ENCODE data around the gene RPS6KA5. TPM values are rescaled to one million over a fixed set of nuclear protein-coding genes. Genes with fewer than 3 reads are reported as not detected.
A peak's percentile ranks its signal among the peaks of the same experiment; 100 is the strongest.
"Not testable (repeated sequence)": the region's sequence is repeated elsewhere in the genome, so short reads cannot be mapped to it uniquely, and the experiment has no call there.

Gene RPS6KA5
- total RNA-seq, 1 experiment from 2014 or later = 8.8 TPM

DNA sequence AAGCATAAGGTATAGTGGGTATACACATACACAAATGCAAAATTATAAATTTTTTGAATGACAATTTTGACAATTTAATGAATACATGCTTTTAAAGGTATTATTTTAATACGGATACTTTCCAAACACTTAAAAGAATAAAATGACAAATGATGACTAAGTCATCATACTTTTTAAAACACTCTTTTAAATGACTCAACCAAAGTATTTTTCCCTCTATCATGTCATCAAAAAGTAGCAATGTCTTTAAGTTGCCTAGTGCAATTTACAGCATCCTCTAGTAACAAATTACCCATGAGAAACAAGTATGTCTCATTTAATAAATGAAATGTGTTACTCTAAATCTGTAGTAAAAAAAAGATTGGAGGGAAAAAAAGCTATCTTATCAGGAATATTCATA is 73.3 kb downstream of the RPS6KA5 start:
- DNase-seq (ENCODE audit: low spot score) = no peak

DNA sequence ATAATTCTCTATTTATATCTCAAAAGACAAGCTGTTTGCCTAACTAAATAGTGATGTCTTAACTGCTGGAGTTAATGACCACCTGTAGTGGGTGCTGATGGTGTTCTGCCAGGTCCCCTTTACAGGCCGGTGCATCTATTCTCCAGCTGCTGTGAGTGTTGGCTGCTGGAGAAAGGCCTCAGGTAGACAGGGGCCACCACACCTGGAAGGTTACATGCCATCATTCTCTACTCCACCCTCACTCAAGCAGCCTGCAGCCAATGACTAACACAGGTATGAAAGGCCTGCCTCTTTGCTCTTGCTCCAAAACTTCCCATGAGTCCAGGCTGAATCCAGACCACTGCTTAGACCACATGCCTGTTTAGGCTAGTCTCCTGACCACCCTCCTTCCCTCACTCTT is 73.9 kb downstream of the RPS6KA5 start:
- no peak for DNase-seq (ENCODE audit: low spot score)

DNA sequence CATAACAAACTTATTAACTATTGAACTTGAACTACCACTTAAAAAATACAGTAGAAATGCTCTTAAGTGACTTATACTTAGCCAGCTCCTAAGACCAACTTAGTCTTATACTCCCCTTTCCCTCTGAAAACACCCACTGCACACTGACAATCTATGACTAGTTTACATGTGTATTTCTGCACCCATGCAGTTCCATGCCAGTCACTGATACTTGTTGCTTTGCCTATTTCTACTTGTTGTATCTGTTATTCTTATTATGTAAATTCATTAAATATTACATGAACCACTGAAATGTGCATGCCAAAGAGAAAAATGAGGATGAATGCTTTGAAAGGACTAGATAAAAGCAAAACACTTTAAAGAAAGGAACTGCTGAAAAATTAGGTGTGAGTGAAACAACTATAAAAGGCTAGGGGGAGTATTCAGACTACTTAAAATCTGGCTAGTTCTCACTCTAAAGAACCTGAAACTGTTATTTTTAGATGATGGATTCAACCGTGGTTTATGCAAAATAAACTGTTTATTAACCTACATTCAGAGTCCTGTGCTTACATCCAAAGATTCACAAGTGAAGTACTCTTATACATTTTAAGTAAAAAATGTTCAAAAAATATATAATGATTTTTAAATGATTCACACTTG is 74.7 kb downstream of the RPS6KA5 start:
- no peak for DNase-seq (ENCODE audit: low spot score)

DNA sequence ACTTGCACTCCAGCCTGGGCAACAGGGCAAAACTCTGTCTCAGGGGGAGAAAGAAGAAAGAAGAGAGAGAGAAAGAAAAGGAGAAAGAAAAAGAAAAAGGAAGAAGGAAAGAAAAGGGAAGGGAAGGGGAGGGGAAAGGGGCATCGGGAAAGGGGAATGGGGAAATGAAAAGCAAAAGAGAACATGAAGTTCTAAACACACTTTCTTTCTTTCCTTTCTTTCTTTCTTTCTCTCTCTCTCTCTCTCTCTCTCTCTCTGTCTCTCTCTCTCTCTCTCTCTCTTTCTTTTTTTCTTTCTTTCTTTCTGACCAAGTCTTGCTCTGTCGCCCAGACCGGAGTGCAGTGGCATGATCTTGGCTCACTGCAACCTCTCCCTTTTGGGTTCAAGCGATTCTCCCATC is 76.9 kb downstream of the RPS6KA5 start:
- no peak for DNase-seq (ENCODE audit: low spot score)

DNA sequence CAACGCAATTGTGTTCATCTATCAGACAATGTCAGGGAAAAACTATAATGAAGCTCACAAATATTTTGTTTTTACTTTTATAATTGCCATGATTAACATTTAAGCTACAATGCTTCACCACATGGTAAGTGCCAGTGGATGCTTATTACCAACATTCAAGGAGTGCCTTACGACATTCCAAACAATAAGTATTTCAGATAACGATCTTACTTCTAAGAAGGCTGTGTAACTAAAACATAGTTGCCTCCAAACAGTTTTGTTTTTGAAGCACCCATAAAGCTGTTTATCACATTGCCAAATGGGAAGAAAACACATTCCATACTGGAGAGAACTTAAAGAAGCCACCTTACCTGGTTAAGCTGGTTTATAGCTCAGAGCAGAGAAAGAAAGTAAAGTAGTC is 78.8 kb downstream of the RPS6KA5 start:
- no peak for DNase-seq (ENCODE audit: low spot score)

DNA sequence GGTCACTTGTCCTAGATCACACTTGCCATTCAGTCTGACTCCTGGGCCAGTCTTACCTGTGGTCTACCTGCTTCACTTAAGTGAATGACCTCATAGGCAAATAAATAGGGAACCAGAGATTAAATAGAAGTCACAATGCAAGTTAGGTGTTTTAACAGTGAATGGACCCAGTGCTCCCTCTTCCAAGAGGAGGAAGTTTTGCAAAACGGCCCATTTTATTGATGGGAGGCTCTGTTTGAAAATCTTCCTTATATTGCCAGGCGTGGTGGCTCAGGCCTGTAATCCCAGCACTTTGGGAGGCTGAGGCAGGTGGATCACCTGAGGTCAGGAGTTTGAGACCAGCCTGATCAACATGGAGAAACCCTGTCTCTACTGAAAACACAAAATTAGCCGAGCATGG is 79.8 kb downstream of the RPS6KA5 start:
- not testable (repeated sequence) for DNase-seq (ENCODE audit: low spot score)

DNA sequence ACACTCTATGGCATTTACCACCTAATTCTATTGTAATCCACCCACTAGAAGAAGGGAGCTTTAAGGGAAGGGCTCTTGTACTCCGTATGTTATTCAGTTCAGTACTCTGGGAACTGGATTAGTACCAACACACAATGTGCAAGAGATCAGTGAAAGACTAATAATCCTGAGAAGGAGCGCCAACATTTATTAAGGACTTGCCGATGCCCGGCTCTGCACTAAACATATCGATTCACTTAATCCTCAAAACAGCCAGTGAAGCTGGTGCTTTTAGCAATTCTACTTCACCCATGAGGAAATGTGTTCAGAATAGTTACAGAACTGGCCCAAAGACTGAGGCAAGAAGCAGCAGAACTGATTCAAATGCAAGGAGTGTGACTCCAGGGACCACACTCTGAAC is 80.9 kb downstream of the RPS6KA5 start:
- DNase-seq (ENCODE audit: low spot score) = no peak

DNA sequence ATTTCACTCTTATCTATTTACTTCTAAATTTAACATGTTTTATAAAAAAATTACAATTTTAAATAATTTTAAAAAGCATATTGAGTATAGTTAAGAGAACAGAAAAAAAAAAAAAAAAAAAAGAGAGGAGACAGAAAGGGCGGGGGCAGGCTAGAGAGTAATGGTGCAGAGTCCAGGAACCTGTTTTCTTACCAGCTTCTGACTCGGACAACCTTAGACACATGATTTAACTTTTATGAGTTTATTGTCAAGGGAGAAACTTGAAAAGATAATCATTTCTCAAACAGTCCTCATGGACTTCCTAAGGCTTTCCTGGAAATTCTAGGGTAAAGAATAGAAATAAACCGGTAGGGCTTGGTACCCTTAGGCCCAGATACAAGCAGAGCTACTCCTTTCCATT is 84.3 kb downstream of the RPS6KA5 start:
- DNase-seq (ENCODE audit: low spot score) = no peak

DNA sequence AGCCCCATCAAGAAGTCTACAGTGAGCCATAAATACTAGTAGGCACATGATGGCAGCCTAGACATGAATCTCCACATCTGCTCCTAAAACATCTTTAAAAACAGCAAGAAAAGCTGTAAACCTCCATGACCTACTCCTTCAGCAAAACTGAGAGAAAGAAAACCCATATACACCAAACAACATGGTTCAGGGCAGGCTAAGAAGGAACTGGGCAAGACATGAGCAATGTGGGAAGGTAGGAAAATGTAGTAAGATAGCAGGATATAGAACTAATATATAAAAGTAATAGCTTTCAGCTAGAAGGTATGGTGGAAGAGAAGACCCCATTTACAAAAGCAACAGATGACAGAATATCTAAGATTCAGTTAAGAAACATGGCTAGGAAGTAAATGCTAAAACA is 88.8 kb downstream of the RPS6KA5 start:
- no peak for DNase-seq (ENCODE audit: low spot score)

DNA sequence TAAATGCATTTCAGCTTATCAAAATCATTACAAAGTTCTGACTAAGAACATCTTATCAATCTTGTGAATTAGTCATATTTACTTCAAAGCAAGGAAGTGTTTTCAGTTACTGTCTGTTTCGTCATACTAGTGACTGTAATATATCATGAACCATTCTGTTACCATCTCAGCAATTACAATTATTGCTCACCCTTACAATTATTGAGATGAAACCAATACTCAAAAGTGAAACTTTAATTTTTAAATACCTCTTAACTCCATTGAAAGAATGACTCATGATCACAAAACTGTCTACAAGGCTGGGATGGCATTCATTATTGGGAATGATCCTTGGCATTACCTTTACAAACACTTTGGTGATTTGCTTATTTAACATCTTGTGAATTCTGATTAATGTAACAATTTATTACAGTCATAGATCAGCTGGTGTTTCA is 90.3 kb downstream of the RPS6KA5 start:
- peak; percentile 39 for DNase-seq (ENCODE audit: low spot score)

DNA sequence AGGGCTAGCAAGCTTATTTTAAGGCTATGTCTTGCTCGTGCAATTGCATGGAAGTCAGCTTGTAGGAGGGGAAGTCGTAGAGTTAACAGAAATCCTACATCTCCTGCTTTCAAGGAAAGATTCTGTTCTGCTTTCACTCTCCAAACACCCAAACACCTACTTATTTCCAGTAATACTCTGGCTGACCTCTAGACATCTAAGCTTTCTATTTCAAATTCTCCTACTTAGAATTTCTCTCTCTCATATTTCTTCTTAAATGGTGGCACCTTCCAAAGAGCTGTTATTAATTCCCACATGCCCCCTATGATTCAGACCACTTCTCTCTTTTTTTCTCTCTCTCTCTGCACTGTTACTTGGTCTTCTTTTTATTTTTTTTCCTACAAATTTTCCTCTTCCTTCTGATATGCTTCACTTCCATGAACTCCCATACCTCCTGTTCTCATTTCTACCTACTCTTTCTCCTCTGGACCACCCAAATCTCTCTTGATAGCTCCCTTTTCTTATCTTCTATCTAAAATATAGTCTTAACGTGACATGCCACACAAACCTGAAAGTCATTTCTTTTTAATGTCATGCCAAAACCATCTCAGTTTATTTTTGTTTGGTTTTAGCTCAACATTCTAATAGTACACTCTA is 90.8 kb downstream of the RPS6KA5 start:
- peak; percentile 6 for DNase-seq (ENCODE audit: low spot score)

DNA sequence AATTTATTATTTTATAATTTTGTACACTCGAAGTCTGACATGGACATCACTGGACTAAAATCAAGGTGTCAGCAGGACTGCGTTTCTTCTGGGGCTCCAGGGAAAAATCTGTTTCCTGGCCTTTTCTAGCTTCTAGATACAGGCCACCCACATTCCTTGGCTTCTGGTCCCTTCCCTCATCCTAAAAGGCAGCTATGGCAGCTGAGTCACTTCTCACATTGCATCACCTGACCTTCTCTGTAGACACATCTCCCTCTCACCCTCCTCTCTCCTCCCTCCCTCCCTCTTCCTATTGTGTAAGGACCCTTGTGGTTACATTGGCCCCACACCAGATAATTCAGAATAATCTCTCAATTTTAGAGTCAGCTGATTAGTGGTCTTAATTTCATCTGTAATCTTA is 92.4 kb downstream of the RPS6KA5 start:
- DNase-seq (ENCODE audit: low spot score) = no peak

DNA sequence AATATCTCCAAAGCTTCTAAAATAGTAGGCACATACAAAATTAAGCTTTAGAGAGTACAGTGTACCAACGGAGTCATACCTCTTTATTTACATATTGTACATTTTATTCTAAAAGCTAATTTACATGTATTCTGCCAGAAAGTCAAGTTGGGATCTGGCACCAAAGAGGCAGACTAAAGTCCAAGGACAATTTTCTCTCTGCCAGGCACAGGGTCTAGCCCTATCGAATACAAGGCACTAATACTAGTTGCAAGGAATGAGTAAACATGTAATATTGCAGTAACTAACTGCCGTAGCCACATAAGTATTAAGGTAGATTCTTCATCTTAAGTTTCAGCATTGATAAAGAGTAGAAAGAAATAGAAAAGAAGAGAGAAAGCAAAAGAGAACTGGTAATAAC is 93.9 kb downstream of the RPS6KA5 start:
- no peak for DNase-seq (ENCODE audit: low spot score)

DNA sequence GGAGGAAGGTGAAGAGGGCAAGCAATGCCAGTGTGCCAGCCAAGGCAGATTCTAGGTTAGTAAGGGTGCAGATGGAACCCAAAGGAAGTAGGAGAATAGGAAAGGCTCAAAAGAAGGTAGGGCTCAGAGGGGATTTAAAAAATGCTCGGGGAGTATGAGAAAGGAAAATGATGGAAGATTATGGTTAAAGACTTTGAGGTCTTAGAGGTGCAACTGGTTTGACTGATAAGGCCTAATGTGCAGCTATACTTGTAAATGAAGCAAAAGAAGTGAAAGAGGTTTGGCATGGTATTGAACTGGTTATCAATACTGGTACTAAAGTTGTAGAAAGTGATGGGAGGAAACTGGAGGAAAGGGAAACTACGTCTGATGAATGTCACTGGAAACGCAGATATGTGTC is 94.7 kb downstream of the RPS6KA5 start:
- DNase-seq (ENCODE audit: low spot score) = no peak

DNA sequence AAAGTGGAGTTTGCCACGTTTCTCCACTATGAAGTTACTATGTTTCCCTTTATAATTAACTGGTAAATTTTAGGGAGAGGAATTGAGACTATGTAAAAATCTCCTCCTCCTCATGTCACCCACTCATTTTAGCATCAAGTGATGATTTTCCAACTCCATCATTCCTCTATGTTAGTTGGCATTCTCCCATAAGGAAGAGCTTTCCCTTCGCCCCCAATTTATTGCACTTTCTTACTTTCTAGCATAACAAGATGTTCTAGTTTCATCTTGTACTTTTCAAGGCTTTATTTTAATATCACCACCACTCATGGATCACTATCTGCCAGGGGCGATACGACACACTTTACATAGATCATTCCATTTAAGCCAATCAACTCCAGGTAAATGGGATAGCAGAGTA is 97.1 kb downstream of the RPS6KA5 start:
- DNase-seq (ENCODE audit: low spot score) = no peak

DNA sequence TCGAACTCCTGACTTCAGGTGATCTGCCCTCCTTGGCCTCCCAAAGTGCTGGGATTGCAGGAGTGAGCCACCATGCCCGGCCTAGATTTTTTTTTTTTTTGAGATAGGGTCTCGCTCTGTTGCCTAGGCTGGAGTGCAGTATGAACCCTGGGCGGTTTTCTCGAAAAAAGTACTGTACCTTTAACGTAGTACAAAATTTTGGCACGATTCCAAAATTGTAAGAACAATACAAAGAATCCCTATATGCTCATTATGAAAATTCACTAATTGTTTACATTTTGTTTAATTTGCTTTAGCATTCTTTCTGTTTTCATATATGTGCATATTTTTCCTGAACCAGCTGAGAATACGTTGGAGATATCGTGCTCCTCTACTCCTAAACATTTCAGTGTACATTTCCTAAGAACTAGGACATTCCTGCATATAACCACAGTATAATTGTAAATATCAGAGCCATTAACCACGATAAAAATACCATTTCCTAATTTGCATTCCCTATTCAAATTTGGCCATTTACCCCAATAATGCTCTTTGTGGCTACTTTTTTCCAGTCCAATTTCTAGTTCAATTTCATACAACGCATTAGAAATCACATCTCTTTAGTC is 97.8 kb downstream of the RPS6KA5 start:
- DNase-seq (ENCODE audit: low spot score) = no peak

DNA sequence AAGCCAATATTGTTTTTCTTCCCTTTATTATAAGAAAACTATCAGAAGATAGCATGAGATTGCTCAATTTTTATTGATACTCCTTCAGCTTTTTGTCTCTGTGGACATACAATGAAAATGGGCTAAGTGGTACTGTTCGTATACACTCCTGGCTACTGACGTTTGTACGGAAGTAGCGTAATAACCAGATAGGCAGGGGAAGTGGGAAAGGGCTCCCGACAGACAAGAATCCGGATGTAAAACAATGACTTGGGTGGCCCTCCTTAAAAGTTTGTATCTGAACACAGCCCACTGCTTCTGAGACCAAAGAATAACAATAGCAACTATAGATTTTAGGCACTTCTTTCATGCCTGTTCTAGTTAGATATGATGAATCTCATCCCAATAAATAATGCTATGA is 99.6 kb downstream of the RPS6KA5 start:
- no peak for DNase-seq (ENCODE audit: low spot score)

DNA sequence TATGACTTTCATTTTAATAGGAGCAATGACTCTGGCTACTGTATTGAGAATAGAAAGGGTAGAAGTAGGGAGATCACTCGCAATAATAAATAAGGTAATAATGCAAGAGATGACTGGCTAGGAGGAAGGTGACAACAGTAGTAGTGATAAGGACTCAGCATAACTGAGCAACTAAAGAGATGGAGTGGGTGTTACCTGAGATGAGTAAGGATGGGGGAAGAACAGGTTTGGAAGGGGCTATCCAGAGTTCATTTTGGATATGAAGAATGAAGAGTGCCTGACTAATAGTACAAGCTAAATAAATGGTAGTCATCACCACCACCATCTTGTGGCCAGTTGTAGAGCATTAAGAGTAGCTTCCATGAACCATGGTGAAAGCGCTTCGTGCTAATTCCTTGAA is 101.1 kb downstream of the RPS6KA5 start:
- DNase-seq (ENCODE audit: low spot score) = no peak

DNA sequence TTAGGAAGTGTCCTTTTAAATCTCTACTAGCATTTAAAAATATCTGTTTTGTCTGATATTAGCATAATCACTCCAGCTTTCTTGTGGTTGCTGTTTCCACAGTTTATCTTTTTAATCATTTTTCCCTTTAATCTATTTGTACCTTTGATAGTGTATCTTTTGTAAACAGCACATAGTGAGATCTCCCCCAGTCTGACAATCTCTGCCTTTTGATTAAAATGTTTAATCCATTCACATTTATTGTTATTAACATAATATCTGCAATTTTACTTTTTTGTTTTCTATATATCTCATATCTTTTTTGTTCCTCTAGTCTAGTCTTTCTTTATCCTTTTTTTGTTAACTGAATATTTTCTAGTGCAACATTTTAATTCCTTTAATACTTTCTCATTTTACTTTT is 104.2 kb downstream of the RPS6KA5 start:
- no peak for DNase-seq (ENCODE audit: low spot score)

DNA sequence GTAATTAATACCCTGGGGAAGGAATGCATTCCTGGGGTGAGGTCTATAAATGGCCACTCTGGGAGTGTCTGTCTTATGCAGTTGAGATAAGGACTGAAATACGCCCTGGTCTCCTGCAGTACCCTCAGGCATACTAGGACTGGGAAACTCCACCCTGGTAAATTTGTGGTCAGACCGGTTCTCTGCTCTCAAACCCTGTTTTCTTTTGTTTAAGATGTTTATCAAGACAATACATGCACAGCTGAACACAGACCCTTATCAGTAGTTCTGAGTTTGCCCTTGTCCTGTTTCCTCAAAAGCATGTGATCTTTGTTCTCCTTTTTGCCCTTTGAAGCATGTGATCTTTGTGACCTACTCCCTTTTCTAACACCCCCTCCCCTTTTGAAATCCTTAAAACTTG is 106.8 kb downstream of the RPS6KA5 start:
- DNase-seq (ENCODE audit: low spot score) = not testable (repeated sequence)

DNA sequence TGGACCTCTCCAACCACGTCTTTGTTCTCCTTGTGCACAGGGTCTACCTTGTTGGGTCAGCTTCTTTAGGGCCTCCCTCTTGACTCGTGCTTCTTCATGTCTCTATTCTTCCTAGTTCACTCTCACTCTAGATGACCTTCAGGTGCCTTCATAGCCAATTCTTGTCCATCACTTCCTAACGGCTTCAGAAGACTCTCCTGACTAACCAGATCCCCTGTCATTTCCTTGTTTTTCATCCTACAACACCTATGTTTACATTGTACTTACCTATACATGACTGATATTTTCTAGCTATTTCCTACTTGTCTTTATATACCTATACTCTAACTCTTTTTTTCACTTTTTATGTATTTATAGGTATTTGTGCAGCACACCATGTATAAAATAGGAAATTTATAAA is 117.1 kb downstream of the RPS6KA5 start:
- DNase-seq (ENCODE audit: low spot score) = no peak

DNA sequence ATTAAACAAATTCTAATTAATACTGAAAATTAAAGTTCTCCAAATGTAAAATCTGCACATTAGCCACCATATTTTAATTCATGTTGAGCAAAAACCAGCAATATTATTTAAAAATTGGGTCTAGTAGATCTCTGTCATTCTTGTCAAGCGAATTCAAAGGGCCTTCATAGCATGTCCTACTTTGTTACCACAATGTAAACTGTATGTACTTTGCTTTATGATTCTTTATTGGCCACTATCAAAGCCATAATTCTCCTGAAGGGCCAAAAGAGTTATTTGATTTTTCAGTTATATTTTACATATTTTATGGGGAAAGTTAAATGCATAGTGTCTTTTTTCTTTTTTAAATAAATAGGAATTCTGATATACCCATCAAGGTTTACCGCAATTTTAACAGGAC is 117.9 kb downstream of the RPS6KA5 start:
- DNase-seq (ENCODE audit: low spot score) = no peak

DNA sequence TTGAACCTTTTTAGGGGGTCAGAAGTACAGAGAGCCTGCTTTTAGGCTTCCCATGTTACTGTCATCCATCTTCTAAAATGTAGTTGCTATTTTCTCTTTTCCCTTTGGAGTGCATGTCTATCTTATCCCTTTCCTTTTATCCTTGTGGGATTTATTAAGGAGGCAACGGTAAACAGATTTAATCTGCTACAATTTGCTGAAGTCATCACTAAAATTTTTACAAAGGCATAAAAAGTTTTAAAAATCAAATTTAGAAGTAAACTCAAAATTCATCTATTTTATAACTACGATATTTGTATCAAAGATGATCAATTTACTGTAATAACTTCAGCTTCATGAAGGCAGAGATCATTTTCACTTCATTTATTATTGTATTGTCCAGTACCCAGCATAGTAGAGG is 118.7 kb downstream of the RPS6KA5 start:
- no peak for DNase-seq (ENCODE audit: low spot score)

All from A172 (cell line).